Measurements from ENCODE around the gene DNM1. TPM values are rescaled to one million over a fixed set of nuclear protein-coding genes. Genes with fewer than 3 reads are reported as not detected.

DNM1 gene
- total and polyA plus RNA-seq, 2 experiments from 2014 or later: 24.3 to 42.3 TPM

GRCh38 chr9:128257086-128257825 lies 54.1 kb downstream of the DNM1 start:
- H3K4me3 ChIP-seq: no peak overlapping the region
- H3K27ac ChIP-seq: no peak overlapping the region
- TF ChIP-seq CTCF (IDR thresholded peaks at IDR 0.05; ENCODE audit: low read depth, low read length): no peak
- peaks cover 37% of the 10 kb centered on the region for H3K36me3 ChIP-seq
- H3K4me1 ChIP-seq (ENCODE audit: low read depth): no peaks in the 10 kb centered on the region
- H3K27me3 ChIP-seq: no peaks in the 10 kb centered on the region
- no peak for DNase-seq (ENCODE audit: low read depth in 1 of 2, low spot score in 1 of 2)
- no peaks in the 10 kb centered on the region for H3K9me3 ChIP-seq (ENCODE audit: low read depth)

- H3K27ac ChIP-seq: no peak overlapping the region
- no peaks in the 10 kb centered on the region for H3K4me1 ChIP-seq (ENCODE audit: low read depth)
- H3K36me3 ChIP-seq: peaks cover 41% of the 10 kb centered on the region
- TF ChIP-seq CTCF (IDR thresholded peaks at IDR 0.05; ENCODE audit: low read depth, low read length): no peak
- H3K9me3 ChIP-seq (ENCODE audit: low read depth): no peaks in the 10 kb centered on the region
- H3K27me3 ChIP-seq: no peaks in the 10 kb centered on the region
- H3K4me3 ChIP-seq: no peak overlapping the region
- no peak for DNase-seq (ENCODE audit: low read depth in 1 of 2, low spot score in 1 of 2)
Observed at GRCh38 chr9:128257907-128258306, 54.7 kb downstream of the DNM1 start.

- Histone ChIP-seq H3K4me1 (ENCODE audit: low read depth) (no peaks in the 10 kb centered on the region), H3K27ac (no peak overlapping the region), H3K4me3 (no peak overlapping the region), H3K36me3 (peaks cover 41% of the 10 kb centered on the region), H3K9me3 (ENCODE audit: low read depth) (no peaks in the 10 kb centered on the region), H3K27me3 (no peaks in the 10 kb centered on the region)
- DNase-seq (ENCODE audit: low read depth in 1 of 2, low spot score in 1 of 2): no peak
- no peak for TF ChIP-seq CTCF (IDR thresholded peaks at IDR 0.05; ENCODE audit: low read depth, low read length)
Observed at GRCh38 chr9:128258326-128258725, 55.1 kb downstream of the DNM1 start.

GRCh38 chr9:128259156-128259555 lies 56.0 kb downstream of the DNM1 start:
- H3K36me3 ChIP-seq: peaks cover 41% of the 10 kb centered on the region
- no peak overlapping the region for H3K4me3 ChIP-seq
- no peaks in the 10 kb centered on the region for H3K4me1 ChIP-seq (ENCODE audit: low read depth)
- TF ChIP-seq CTCF (IDR thresholded peaks at IDR 0.05; ENCODE audit: low read depth, low read length): no peak
- H3K27me3 ChIP-seq: no peaks in the 10 kb centered on the region
- DNase-seq (ENCODE audit: low read depth in 1 of 2, low spot score in 1 of 2): no peak
- H3K9me3 ChIP-seq (ENCODE audit: low read depth): no peaks in the 10 kb centered on the region
- no peak overlapping the region for H3K27ac ChIP-seq

- no peaks in the 10 kb centered on the region for H3K4me1 ChIP-seq (ENCODE audit: low read depth)
- no peak for TF ChIP-seq CTCF (IDR thresholded peaks at IDR 0.05; ENCODE audit: low read depth, low read length)
- no peak overlapping the region for H3K4me3 ChIP-seq
- H3K27me3 ChIP-seq: no peaks in the 10 kb centered on the region
- no peak for DNase-seq (ENCODE audit: low read depth in 1 of 2, low spot score in 1 of 2)
- no peak overlapping the region for H3K27ac ChIP-seq
- H3K9me3 ChIP-seq (ENCODE audit: low read depth): no peaks in the 10 kb centered on the region
- H3K36me3 ChIP-seq: peaks cover 50% of the 10 kb centered on the region
Observed at GRCh38 chr9:128260340-128260739, 57.2 kb downstream of the DNM1 start.
